ENCODE data around the gene MAP2K7.
A peak's percentile ranks its signal among the peaks of the same experiment; 100 is the strongest.
"Not testable (repeated sequence)": the region's sequence is repeated elsewhere in the genome, so short reads cannot be mapped to it uniquely, and the experiment has no call there.

Gene MAP2K7

GRCh38 chr19:7926021-7926726 lies 22.5 kb downstream of the MAP2K7 start, which contains the start of gene CTXN1:
Gene CTXN1 (minus strand): TSS chr19:7926135. CDS start chr19:7925538, 597 bp downstream.
- peak; percentile 97 for DNase-seq (ENCODE audit: low spot score)
- no peak for TF ChIP-seq CTCF (IDR thresholded peaks at IDR 0.05; ENCODE audit: extremely low read depth, missing control alignments)

GRCh38 chr19:7926727-7927604 lies 23.3 kb downstream of the MAP2K7 start:
- TF ChIP-seq CTCF (IDR thresholded peaks at IDR 0.05; ENCODE audit: extremely low read depth, missing control alignments), result no peak
- no peak for DNase-seq (ENCODE audit: low spot score)

- TF ChIP-seq CTCF (IDR thresholded peaks at IDR 0.05; ENCODE audit: extremely low read depth, missing control alignments), result no peak
Measured at GRCh38 chr19:7927605-7928333, 24.1 kb downstream of the MAP2K7 start.

GRCh38 chr19:7928334-7928706 lies 24.6 kb downstream of the MAP2K7 start:
- no peak for TF ChIP-seq CTCF (IDR thresholded peaks at IDR 0.05; ENCODE audit: extremely low read depth, missing control alignments)
- DNase-seq (ENCODE audit: low spot score), result no peak

More at GRCh38 chr19:7927605-7928333, 24.1 kb downstream of the MAP2K7 start:
- DNase-seq (ENCODE audit: low spot score), result no peak

GRCh38 chr19:7928741-7929701 lies 25.3 kb downstream of the MAP2K7 start:
- peak; percentile 73 for DNase-seq (ENCODE audit: low spot score)
- no peak for TF ChIP-seq CTCF (IDR thresholded peaks at IDR 0.05; ENCODE audit: extremely low read depth, missing control alignments)

GRCh38 chr19:7930030-7930429 lies 26.4 kb downstream of the MAP2K7 start:
- DNase-seq (ENCODE audit: low spot score), result not testable (repeated sequence)

- TF ChIP-seq CTCF (IDR thresholded peaks at IDR 0.05; ENCODE audit: extremely low read depth, missing control alignments), result no peak
- no peak for DNase-seq (ENCODE audit: low spot score)
Measured at GRCh38 chr19:7930765-7931164, 27.1 kb downstream of the MAP2K7 start.

All from GM20000 (cell line).